Forelimb muscle (tissue), 1 donor: ENCODE measurements around the gene QKI. TPM values are rescaled to one million over a fixed set of nuclear protein-coding genes. Genes with fewer than 3 reads are reported as not detected.
"Not testable (repeated sequence)": the region's sequence is repeated elsewhere in the genome, so short reads cannot be mapped to it uniquely, and the experiment has no call there.

Experiments used
- DNase-seq: peaks from one replicate; pipeline ENCODE4 v3.0.0-alpha.2; 2013; ENCODE audit warnings: low read depth
- polyA plus RNA-seq: library from polyadenylated mRNA; unstranded; fragments of 120-200 nt; gene quantifications from one replicate; pipeline ENCODE4 v1.2.1, GENCODE V29; 2013; ENCODE audit not compliant: insufficient read length

QKI gene
- 230 TPM for polyA plus RNA-seq

DNA sequence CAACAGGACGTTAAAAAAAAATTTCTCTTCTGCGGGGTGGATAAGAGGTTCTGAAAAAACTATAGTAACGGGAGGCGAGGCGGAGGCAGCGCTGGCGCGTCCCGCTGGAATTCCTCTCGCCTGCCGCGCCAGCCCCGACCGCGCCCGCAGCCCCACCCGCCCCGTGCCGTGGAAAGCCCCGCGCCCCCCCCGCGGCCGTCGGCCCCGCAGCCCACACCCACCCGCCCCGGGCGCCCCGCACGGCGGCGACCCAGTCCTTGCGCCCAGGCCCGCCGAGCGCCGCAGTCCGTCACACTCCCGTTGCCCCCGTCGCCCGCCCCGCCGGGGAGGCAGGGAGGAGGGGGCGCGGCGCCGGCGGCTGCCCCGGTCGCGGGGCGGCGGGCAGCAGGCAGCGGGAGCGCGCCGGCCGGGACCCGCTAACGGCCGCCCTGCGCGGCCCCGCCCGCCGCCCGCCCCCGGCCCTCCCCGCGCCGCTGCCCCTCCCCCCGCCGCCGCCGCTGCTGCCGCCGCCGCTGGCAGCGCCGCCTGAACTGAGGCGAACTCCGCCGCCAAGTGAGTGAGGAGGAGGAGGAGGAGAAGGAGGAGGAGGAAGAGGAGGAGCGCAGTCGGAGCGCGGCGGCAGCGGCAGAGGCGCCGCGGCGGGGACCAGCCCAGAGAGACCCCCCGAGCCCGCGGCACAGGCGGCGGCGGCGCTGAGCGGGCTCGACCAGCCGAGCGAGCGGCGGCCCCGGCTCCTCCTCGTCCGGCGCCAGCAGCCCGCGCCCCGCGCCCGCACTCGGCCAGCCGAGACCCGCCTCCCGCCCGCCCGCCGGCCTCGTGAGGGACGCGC is at the start of gene QKI:
TSS of gene QKI (plus strand) at position 602 of the 829 bp plus-strand sequence. CDS start 476 bp downstream, outside the sequence.
- DNase-seq: no peak

GRCh38 chr6:163366288-163366687 is 48.2 kb upstream of the QKI start:
- DNase-seq: no peak

DNA sequence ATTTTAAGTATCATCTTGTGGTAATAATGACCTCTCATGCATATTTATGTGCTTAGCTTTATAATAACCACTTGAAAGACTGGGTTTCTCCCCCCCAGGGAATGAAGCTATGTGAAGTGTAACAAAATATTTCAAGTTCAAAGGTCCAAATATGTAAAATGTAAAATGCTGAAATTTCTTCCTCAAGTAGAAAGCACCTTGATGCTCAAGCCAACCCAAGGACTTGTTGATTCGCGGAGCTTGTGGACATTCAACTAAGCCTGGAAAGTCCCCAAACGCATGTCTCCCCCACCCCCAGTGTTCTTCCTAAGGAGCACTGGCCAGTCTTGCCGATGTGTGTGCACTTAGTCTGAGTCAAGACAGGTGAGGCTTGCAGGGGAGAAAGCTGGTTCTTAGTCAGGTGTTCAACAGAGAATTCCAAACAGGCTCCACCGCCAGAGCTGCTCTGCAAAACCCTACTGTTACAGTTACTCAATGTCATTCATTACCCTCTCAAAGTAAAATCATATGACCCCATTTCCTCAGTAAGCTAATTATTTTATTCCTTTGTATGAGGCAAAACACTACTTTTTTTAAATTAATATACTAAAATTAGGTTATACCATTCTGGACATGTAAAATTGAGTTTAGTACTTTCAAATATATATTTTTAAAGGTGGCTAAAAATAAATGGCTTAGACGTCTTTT is 46.9 kb upstream of the QKI start:
- DNase-seq: no peak

DNA sequence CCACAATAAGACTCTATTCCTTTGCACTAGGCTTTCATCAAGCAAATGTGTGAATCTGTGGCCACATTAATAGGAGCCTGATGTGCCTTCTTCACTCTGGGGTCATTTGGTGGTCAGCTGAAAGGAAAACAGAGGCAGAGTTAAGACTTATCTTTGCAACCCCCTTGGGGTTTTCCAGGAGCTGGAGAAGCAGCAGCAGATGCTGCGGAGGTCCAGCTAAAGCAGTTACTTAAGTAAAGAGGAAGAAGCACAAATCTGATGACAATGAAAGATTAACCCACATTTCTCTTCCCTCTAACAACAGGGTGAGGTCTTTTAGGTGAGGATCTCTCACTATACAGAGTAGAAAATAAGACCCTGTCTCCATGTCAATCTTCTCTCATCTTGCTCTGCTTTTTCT is 45.4 kb upstream of the QKI start:
- DNase-seq: no peak

DNA sequence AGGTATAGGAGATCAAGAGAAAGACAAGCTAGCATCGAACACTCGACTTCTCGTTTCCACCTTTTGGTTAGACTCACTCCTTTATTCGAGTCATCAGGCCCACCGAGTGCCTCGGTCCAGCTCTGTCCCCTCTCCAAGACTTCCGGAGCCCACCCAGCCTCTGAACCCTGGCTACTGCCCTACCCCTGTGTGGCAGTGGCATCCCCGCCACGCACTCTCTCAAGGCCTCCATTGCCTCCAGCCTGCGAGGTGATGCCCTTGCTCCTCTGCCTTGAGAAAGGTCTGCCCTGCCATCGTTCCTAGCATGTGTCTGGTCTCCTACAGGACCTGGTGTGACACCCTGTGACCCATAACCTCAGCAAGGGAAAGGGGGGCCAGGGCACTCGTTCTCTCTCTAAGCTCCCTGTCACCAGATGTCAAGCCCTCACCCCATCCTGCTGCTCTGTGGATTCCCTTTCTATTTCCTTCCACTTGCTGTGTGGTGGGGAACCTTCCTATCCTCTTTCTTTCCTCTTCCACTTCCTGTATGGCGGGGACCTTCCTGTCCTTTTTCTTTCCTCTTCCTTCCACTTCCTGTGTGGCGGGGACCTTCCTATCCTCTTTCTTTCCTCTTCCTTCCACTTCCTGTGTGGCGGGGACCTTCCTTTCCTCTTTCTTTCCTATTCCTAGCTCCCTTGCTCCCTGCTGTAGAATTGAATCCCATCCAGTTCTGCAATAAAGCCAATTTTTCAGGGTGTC is 44.7 kb upstream of the QKI start:
- DNase-seq: no peak

- no peak for DNase-seq
These were observed 43.9 kb upstream of the QKI start for GRCh38 chr6:163370464-163371117.

DNA sequence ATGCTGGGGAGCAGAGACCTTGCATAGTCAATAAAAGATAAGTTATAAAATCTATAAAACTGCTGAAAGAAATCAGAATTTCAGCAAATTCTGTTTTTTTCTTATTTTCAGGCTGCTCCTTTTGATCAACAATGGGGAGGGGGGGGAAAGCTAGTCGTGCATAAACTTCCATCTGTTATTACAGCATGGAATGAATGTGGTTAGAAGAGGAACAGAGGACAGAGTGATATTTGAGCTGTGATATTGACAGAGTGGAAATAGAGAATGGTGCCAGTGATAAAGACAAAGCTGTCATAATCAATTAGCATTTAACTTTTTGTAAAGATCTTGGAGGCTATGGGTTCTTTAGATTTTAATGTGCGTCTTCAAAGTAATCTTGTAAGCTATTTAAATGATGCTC is 43.4 kb upstream of the QKI start:
- no peak for DNase-seq

GRCh38 chr6:163373240-163373639 is 41.3 kb upstream of the QKI start:
- DNase-seq: no peak

- no peak for DNase-seq
These were observed 39.2 kb upstream of the QKI start for GRCh38 chr6:163375361-163375760.

- no peak for DNase-seq
These were observed 38.3 kb upstream of the QKI start for GRCh38 chr6:163376187-163376586.

GRCh38 chr6:163377561-163377960 is 37.0 kb upstream of the QKI start:
- no peak for DNase-seq

- peak; percentile 83 for DNase-seq
These were observed 34.3 kb upstream of the QKI start for GRCh38 chr6:163380216-163380615.

GRCh38 chr6:163381118-163381756 is 33.3 kb upstream of the QKI start:
- DNase-seq: no peak

- DNase-seq: not testable (repeated sequence)
These were observed 31.1 kb upstream of the QKI start for GRCh38 chr6:163383396-163383795.

DNA sequence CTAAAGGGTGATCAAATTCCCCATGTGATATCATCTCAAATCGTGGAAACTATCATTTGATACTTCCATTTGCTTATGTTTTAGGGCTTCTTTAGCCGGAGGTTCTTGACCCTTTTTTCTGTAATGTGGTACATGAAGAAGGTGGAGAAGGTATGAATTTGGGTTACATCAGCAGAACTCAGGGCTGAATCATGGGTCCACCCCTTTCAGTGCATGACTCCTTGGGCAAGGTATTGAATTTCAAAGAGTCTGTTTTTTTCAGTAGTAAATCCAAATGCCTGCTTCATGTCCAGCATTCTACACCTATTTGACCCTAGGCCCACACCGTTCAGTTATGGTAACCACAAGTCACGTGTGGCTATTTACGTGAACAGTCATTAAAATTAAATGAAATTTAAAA is 30.6 kb upstream of the QKI start:
- no peak for DNase-seq

DNA sequence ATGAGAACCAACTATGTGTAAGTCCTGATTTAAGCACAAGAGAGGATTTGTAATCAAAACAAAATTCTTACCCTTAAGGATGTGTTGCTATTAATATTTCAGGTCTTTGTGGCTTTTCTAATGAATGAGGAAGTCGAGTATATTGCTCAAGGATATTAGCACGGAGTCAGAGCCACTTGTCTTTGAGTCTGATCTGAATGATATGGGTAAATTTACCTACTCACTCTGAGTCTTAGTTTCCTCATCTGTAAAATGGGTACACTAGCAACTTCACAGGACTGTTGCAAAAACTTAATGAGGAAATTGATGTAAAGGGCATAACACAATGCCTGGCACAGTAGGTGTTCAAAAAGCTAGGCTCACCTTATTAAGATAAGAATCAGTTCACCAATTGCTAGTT is 30.0 kb upstream of the QKI start:
- DNase-seq: no peak

DNA sequence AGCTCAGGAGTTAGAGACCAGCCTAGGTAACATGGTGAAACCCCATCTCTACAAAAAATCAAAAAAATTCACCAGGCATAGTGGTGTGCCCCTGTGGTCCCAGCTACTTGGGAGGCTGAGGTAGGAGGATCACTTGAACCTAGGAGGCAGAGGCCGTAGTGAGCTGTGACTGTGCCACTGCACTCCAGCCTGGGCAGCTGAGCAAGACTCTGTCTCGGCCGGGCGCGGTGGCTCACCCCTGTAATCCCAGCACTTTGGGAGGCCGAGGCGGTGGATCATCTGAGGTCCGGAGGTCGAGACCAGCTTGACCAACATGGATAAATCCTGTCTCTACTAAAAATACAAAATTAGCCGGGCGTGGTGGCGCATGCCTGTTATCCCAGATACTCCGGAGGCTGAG is 29.0 kb upstream of the QKI start:
- not testable (repeated sequence) for DNase-seq

DNA sequence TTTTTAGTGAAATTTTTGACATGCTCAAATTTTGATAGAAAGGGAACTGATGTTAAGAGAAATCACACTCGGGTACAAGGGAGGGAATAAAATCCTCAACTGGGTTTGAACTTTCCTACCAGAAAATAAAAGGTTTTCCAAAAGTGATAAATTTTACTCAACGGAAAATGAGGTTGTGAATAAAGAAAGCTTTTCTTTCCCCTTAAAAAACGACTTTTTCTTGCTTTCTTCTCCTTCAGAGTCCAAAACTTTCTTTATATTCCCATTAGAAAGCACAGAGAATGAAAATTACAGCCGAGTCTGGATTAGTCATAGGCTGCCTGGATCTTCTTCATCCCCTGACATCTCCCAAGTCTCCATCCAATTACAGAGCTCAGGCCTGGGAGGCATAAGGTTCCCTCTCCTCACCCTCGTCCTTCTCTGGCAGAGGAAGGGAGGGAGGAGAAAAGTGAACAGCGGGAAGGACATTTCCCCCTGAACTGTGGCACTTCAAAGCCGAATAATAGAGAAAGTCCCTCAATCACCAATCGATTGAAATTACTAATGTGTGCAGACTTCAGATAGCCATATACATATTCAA is 28.1 kb upstream of the QKI start:
- DNase-seq: no peak

DNA sequence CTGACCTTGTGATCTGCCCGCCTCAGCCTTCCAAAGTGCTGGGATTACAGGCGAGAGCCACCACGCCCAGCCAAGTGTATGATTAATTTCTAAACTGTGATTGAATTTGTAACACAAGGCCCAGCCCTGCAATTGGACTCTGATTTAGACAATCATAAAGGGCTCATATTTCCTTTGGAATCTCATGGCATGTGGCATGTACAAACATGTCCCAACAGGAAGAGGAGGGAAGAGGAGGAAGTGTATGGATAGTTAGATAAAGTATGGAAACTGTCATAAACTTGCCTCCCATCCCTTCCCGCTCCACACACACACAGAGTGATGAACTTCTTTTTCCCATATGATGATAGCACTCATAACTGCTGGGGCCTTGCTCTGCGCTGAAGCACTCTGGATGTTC is 27.2 kb upstream of the QKI start:
- DNase-seq: no peak

DNA sequence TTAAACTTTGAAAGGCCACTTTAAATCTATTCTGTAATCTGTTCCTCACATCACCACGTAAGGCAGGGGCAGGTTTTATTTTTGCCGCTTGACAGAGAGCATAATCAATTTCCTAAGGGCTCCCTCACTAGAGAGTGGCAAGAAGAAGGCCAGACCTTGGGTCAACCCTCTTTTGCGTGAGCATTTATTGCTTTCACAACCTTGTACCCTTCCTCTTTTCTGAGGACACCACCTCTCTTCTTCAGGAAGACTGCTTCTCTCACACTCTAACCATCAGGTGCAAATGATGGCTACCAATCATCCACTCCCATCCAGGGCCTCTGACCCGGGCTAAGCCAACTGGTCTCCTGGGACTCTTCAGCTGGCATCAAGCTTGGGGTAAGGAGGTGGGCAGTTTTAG is 25.2 kb upstream of the QKI start:
- DNase-seq: no peak

GRCh38 chr6:163390770-163391169 is 23.7 kb upstream of the QKI start:
- no peak for DNase-seq
